ENCODE results near the gene MOB1A. TPM values are rescaled to one million over a fixed set of nuclear protein-coding genes. Genes with fewer than 3 reads are reported as not detected.

MOB1A gene
- total and polyA plus RNA-seq, 2 of the 13 experiments (the other 11 are each of a cell fraction or from before 2014, with no cell fraction given) = 48.2 to 139 TPM

- no peak for TF ChIP-seq AHDC1 (CRISPR knock-in tag; IDR thresholded peaks at IDR 0.05; ENCODE audit: borderline replicate concordance)
- TF ChIP-seq CBFB (CRISPR knock-in tag; IDR thresholded peaks at IDR 0.05) = no peak
- TF ChIP-seq ZNF367 (CRISPR knock-in tag; IDR thresholded peaks at IDR 0.05; ENCODE audit: borderline replicate concordance) = no peak
- TF ChIP-seq E2F1 (CRISPR knock-in tag; IDR thresholded peaks at IDR 0.05) = 0 out of 2 replicates have a peak, but pooled peaks have one; percentile 15
- no peak for TF ChIP-seq ZNF180 (CRISPR knock-in tag; IDR thresholded peaks at IDR 0.05; ENCODE audit: borderline replicate concordance, low read depth)
- TF ChIP-seq NCOR1 (IDR thresholded peaks at IDR 0.05; ENCODE audit: borderline replicate concordance, low read length) = no peak
- TF ChIP-seq, protein P1, sequence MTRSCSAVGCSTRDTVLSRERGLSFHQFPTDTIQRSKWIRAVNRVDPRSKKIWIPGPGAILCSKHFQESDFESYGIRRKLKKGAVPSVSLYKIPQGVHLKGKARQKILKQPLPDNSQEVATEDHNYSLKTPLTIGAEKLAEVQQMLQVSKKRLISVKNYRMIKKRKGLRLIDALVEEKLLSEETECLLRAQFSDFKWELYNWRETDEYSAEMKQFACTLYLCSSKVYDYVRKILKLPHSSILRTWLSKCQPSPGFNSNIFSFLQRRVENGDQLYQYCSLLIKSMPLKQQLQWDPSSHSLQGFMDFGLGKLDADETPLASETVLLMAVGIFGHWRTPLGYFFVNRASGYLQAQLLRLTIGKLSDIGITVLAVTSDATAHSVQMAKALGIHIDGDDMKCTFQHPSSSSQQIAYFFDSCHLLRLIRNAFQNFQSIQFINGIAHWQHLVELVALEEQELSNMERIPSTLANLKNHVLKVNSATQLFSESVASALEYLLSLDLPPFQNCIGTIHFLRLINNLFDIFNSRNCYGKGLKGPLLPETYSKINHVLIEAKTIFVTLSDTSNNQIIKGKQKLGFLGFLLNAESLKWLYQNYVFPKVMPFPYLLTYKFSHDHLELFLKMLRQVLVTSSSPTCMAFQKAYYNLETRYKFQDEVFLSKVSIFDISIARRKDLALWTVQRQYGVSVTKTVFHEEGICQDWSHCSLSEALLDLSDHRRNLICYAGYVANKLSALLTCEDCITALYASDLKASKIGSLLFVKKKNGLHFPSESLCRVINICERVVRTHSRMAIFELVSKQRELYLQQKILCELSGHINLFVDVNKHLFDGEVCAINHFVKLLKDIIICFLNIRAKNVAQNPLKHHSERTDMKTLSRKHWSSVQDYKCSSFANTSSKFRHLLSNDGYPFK (CRISPR knock-in tag; IDR thresholded peaks at IDR 0.05; ENCODE audit: borderline replicate concordance) = peak; percentile 32; the same call in 1 of the 2 replicates
- no peak for TF ChIP-seq KLF15 (CRISPR knock-in tag; IDR thresholded peaks at IDR 0.05; ENCODE audit: borderline replicate concordance)
- TF ChIP-seq KDM4B (CRISPR knock-in tag; IDR thresholded peaks at IDR 0.05) = no peak
- TF ChIP-seq EED (CRISPR knock-in tag; IDR thresholded peaks at IDR 0.05) = peak; percentile 43; the same call in 1 of the 2 replicates
- TF ChIP-seq KDM5B (CRISPR knock-in tag; IDR thresholded peaks at IDR 0.05; ENCODE audit: borderline replicate concordance) = no peak; the same call in 1 of the 2 replicates
- TF ChIP-seq NFYC (CRISPR knock-in tag; IDR thresholded peaks at IDR 0.05) = no peak
- no peak for TF ChIP-seq IKZF4 (CRISPR knock-in tag; IDR thresholded peaks at IDR 0.05; ENCODE audit: borderline replicate concordance, low read depth, not compliant biosample characterization)
- no peak for TF ChIP-seq U2AF1 (optimal IDR thresholded peaks at IDR 0.05; ENCODE audit: low read depth, low read length)
- TF ChIP-seq POLR2A (IDR thresholded peaks at IDR 0.05; ENCODE audit: insufficient read depth in 1 of 2, low read depth in 2 of 2, low read length in 2 of 2) = no peak; a peak in 1 of 4 replicates
- no peak for TF ChIP-seq ZC3H13 (CRISPR knock-in tag; IDR thresholded peaks at IDR 0.05)
- TF ChIP-seq RBFOX2 (IDR thresholded peaks at IDR 0.05; ENCODE audit: low read depth, low read length) = no peak
Measured at GRCh38 chr2:74148457-74149246, 30.0 kb downstream of the MOB1A start (continued).
